Dedifferentiated amniotic fluid mesenchymal stem cell (primary cell): ENCODE data around the gene DDX41.
"Not testable (repeated sequence)": the region's sequence is repeated elsewhere in the genome, so short reads cannot be mapped to it uniquely, and the experiment has no call there.

Experiments
- DNase-seq: peaks from one replicate; pipeline ENCODE4 v3.0.0-alpha.2; 2016; ENCODE audit errors: extremely low spot score

The DDX41 gene

DNA sequence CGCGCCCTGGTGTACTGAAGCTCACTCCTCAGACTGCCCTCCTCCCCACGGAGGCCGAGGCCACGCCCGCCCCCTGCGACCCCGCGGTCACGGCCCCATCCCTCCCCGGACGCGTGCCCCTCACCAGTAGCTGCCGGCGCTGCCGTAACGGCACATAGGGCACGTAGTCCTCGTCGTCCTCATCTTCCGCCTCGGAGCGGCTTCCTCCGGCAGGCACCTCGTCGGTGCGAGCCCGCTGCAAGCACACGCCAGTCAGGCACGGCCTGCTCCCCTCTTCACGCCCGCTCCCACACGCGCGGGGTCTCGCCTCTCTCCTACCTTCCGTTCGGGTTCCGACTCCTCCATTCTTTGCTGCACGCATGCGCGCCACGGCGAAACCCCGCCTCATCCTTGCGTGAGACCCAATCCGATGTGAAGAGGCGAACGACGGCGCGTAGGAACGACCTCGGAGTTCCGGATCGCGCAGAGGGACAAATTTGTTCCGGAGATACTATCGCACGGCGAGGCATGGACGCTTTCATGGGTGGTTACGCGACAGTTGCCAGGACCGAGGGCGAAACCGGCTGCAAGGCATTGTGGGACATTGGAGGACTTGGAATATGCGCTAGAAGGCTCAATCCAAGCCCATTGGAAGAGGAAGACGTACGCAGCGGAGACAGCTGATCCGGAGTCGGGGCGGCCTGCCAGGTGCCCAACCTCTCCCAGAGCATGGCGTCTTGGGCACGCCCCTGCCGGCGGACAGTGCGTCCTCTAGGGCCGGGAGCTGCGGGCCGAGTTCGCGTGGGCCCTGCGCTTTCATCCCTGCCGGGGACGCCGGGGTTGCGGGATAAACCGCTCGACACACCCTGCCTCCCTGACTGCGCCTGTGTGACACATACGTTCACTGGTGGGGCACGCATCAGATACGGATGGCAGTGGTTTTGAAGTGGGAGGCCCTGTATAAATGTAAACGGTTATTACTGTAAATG, at the start of gene DDX41:
Gene DDX41 (minus strand): TSS at position 361 of the 968 bp plus-strand sequence. CDS start 16 bp downstream, at position 345.
- peak; percentile 99 for DNase-seq

DNA sequence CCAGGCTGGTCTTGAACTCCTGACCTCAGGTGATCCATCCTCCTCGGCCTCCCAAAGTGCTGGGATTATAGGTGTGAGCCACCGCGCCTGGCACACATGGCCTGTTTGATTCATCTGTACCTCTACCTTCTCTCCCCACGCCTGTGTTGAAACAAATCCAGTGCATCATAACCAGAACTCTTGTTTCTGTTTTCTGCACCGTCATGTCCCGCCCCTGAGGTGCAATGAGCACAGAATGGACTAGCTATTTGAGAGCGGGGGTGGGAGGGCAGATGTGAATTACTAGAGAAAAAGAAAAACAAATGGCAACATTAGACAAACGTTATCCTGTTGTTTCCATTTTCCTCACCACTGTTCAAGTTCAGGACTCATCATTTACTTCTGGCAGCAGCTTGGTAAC, 48.3 kb upstream of the DDX41 start:
- no peak for DNase-seq

DNA sequence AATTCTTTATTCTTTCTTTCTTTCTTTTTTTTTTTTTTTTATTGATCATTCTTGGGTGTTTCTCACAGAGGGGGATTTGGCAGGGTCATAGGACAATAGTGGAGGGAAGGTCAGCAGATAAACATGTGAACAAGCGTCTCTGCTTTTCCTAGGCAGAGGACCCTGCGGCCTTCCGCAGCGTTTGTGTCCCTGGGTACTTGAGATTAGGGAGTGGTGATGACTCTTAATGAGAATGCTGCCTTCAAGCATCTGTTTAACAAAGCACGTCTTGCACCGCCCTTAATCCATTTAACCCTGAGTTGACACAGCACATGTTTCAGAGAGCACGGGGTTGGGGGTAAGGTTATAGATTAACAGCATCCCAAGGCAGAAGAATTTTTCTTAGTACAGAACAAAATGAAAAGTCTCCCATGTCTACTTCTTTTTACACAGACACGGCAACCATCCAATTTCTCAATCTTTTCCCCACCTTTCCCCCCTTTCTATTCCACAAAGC, 42.7 kb upstream of the DDX41 start:
- not testable (repeated sequence) for DNase-seq

DNA sequence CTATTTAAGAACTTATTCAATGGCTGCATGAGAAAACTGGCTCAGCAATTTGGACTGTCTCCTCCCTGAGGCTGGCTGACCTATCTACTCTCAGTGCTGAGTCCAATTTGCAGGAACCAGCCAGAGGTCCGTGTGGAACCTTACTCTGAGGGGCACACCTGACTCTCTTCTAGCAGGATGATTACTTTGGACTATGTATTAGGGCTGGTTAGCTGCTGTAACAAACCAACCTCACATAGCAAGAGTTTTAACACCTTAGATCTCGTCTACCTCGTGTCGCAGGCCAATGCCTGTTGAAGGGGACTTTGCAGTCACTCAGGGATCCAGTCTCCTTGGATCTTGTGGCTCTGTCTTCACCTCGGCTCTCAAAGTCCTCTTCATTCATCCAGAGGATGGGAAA, 41.0 kb upstream of the DDX41 start:
- no peak for DNase-seq

DNA sequence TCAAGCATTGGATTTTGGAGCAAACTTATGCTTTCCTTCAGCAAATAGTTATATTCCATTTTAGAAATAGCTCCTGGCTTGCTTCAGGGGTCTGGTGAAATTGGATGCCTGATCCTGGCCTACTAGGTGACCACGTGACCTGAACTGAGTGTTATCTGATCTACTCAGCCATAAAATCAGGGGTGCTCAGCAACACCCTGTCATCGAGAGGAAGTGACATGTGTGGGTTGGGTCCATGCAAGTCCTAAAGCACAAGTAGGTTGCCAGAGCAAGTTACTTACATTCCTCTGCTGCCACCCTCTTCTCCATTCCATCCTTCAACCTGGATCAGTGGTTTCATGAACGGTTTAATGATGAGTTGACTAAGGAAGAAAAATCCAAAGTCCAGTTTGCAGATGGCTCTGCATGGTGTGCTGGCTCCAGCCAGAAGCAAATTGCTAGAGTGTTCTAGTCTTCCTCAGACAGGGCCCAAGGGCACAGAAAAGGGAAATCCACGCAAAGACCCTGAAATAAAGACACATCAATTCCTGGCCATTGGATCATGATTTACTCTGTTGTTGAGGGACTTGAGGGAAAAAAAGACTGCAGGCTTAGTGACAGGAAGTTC, 40.4 kb upstream of the DDX41 start:
- DNase-seq: no peak

DNA sequence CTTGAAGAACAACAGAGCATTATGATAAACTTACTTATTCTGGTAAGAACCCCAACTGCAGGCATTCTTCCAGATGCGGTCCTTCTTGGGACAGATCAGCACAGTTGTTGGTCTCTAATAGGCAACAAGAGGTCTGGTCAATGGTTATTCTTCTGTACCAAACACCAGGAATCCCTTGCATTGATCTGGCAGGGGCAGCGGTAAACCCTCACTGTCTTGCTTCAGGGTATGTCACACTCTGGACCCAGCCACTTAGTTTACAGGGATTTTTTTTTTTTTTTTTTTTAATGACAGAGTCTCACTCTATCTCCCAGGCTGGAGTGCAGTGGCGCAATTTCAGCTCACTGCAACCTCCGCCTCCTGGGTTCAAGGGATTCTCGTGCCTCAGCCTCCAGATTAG, 38.9 kb upstream of the DDX41 start:
- no peak for DNase-seq

DNA sequence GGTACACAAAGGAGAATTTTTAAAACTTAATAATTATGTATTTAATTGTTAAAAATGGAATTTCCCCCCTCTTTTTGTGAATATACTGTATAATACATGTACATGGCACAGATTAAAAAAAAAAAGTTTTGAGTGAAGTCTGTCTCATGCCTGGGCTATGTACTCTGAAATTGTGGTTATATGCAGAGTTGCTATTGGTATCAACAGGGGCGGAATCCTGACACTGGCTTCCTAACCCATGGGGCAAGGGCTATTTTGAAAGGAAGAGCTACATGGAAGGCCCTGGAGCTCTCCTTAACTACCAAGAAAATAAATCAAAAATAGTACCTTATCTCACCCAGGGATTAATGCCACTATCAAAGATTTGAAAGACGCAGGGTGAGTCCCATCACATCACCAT, 38.5 kb upstream of the DDX41 start:
- no peak for DNase-seq

DNA sequence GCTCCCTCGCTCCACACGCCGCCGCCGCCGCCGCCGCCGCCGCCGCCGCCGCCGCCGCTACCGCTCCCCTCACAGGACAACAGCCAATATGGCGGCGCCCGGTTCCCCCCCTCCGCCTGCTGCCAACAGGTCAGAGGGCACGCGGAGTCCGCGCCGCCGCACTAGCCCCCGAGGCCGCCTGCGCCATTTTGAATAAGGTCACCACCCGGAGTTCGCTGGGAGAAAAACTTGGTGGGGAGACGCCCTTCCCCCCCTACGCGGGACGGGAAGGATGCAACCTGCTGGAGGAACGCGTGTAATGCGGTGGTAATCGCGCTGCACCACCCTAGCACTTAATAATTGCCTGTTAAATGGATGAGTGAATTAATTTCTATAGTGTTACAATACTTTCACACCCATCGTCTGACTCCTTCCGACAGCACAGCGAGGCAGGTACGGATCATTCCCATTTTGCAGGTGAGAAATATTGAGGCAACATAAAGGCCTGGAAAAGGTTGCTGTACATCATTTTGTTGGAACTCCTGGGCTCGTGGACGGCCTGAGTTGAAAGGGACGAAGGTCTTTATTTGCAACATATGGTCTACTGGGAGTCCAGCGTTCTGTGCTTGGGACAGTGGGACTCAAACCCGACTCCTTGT, 37.8 kb upstream of the DDX41 start, which contains the start of gene FAM193B:
Gene FAM193B (minus strand): TSS at position 90 of the 638 bp plus-strand sequence. CDS start 105 bp downstream, outside the sequence.
- DNase-seq: peak; percentile 85

DNA sequence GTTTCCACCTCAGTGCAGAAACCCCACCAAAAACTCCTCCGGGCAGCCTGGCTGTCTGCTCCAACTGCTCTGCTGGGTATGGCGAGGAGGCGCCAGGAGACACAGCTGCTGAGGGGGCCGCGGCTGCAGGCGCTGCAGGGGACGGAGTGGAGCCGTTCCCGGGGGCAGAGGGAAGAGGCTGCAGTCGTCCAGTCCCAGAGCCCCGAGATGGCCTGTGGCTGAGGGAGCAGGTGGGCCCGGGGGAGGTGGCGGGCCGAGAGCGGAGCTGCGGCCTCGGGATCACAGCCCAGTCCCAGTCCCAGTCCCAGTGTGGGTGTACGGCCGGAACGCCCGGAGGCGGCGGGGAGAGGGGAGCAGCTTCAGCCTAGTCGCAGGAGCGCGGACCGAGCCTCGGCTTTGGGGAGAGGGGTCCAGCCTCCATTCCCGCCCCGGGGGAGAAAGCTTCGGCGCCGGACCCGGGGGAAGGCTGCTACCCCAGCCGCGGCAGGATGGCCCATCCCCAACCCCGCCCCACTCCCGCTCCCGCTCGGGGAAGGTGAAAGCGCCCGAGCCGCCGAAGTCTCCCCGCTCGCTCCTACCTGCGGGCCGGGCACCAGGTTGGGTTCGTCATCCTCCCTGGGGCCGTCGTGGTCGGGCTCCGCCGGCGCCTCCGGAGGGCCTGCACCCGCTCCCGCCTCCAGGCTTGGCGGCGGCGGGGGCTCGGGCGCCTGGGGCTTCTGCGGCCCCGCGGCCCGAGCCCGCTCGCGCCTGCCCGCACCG, 37.1 kb upstream of the DDX41 start:
- no peak for DNase-seq

DNA sequence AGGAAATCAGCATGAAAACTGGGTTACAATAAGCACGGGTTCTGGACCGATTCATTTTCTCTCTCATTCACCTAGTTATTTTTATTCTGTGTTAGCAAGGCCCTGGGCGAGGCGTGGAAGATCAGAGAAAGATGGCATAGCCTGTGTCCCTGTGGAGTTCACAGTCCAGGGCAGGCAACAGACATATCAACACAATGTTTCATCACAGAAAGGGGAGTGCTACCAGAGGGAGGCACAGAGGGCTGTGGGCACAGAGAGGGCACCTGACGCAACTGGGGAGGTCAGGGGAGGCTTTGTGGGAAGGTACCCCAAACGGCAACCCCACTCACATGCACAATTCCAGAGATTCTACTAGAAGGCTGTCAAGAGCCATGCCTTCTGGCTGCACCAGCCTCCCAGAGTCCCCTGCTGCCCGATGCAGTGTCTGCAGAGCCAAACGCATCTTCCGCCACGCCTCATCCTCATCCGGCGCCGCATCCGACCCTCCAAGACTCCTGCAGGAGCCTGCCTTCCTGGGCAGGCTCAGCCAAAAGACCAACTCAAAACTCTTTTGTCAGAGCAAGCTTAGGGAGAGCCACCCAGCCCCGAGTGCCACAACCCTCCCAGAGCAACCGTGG, 36.2 kb upstream of the DDX41 start:
- no peak for DNase-seq

DNA sequence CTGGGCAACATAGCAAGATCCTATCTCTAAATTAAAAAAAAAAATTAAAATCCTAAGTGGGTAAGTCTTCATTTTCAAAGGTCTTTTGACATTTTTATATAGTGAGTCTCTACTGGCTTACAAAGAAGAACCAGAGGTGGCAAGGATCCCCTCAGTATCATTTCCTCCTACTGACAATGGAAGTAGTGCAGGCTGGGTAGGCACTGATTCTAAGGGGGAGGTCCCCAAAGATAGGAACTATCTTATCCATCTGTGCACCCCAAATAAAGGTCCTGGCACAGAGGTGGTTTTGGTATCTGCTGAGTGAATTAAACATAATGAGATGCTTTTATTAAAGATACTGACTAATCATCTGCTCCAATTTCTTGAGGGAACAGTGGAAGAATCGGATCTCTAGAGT, 33.4 kb upstream of the DDX41 start:
- DNase-seq: no peak

DNA sequence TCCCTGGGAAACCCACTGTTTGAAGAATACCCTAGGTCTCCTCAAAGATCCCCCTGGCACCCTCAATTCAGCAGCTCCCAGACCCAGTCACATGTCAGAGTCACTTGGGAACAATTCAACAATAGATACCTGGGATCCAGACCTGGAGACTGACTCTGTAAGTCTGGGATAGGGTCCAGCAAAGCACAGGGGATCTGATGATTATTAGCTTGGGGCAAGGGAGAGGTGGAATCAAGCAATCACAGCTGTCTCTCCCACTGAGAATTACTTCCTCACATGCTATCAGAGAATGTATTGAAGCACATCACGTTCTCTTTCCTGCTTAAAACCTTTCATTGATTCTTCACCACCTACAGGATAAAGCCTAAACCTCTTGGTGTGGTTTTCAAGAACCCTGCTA, 31.7 kb upstream of the DDX41 start:
- DNase-seq: no peak

DNA sequence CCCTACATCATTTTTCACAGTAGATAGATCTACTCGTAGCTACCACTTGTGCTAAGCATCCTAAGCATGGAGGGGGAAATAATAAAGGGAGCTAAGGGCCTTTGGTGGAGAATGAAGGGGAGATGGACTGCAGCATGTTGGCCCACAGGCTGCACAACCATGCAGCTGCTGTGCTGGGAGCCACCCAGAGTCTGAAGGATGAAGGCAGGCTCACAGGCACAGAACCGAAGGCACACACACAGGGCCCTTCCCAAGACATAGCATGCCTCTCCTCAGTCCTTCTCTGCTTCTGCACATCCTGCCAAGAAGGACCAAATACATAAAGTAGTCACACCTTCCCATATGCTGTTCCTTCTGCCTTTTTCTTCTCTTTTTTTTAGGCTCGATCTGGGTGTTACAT, 31.0 kb upstream of the DDX41 start:
- DNase-seq: no peak

DNA sequence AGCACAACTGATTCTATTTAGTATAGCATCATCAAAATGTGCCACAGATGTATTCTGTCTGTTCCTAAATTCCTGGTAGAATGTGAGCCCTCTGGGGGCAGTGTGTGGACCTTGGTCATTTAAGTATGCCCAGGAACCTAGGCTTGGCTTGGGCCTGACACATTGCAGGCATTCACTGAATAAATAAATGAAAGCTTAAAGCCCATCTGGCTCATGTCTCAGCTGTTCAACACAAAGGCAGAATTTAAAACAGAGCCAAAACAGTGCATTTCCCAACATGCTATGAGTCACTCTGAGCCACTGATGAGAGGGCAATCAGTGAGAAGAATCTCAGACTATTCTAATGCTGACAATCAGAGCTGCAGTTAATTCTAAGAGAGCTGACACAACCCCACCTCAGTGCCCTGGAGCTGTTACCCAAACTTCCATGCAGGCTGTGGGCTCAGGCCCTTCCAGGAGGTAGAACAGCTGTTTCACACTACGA, 29.5 kb upstream of the DDX41 start:
- DNase-seq: peak; percentile 98

DNA sequence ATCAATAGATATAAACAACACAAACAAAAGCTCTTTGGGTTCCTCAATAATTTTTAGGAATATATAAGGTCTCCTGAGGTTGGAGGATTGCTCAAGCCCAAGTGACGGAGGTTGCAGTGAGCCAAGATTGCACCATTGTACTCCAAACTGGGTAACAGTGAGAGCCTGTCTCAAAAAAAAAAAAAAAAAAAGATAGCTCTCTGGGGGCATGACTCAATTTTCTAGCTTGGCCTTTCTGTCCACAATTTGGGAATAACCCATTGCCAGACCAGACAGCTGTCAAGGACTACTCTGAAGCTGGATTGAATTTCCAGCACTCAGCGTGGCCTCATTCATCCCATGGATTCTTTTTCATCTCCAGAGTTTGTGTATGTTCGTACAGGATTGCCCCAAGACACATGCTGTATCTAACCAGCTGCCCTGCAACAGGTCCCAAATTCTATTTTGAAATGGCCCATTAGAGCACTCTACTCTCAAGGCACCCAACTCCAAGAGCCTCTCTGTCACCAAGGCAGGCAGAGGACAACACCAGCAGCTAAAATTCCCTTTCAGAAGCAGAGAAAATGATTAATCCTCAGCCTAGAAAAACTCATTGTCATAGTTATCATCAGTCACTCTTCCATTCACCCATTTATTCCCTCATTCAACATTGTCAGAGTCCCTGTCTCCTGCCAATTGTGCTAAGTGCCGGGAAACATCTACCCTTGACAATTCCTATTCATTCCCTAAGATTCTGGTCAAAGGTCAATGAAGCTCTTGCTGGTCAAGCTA, 28.9 kb upstream of the DDX41 start:
- DNase-seq: peak; percentile 86

DNA sequence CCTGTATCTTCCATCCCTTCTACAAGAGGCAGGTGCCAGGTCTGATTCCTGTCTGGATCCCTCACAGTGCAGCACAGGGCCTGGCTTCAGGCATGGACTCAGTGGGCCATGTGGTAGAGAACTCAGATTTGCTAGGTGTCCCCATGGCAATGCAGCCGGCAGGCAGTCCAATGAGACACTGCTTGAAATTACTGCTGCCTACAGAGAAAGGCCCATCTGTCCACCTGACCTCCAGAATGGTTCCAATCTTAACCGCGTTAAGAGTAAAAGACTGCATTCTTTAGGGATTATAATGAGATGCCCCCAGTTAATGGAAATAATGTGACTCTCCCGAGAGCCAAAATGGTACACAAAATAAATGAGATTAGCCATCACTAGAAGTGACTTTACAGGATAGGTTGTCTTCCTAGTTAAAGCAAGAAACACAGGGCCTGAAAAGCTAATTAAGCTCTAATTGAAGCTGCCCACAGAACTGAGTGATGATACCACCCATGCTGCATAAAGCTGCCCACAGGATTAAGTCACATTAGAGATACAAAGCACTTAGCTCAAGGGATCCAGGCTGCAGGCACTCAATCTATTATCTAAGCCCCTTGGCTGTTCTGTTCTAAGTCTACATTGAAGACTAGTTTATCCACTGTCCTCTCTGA, 26.2 kb upstream of the DDX41 start:
- no peak for DNase-seq

DNA sequence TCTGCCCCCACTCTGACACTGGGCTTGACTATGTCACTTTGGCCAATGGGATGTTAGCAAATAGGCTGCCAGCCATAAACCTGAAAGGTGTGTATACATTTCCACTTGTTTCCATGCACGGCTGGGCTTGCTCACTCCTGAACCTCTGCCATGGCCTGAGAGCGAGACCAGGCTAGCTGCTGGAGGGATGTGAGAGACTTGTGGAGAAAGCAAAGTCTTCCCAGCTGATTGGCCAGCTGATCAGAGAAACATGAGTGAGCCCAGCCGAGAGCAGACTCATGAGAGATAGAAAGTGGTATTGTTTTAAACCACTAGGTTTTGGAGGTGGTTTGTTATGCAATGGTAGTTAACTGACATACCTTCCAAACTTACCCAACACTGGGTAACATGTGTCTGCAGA, 23.7 kb upstream of the DDX41 start:
- no peak for DNase-seq

DNA sequence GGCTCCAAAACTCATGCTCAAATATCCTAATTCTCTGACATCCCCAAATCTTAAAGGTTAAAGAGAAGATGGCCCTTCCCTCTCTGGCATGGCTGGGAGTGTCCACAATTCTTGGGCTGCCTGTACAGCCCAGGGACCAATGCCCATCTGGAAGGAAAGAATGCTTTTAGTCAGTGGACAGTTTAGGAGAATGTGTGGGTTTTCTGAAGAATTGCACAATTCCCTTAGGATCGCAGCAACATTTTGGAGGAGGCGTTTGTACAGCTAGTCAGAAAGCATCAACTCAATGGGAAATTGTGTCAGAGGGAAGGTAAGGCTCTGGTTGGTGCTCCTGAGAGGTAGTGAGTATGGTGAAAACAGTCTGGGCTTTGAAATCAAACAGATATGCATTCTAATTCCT, 22.6 kb upstream of the DDX41 start:
- peak; percentile 61 for DNase-seq

DNA sequence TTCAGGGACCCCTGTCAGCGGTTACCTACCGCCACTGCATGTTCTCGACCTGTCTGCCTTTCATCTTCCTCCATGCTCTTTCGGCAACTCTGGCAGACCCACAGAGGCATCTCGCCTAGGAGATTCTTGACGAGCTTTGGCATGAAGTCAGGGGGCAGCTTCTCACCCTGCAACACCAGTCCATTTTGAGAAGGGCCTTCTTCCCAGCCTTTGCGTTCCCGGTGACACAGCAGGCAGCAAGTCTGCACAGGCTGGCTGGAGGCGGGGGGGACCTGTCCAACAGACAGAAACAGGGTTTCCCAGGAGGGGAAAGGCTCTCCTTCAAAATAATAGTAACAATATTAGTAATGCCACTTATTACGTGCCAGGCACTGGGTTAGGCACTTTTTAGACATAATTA, 22.1 kb upstream of the DDX41 start:
- DNase-seq: no peak
